ENCODE results near the gene THBD. TPM values are rescaled to one million over a fixed set of nuclear protein-coding genes. Genes with fewer than 3 reads are reported as not detected.

Gene THBD
- polyA plus RNA-seq, 3 donors: 7.4 to 194 (median 30.2) TPM

GRCh38 chr20:23008667-23009066, 40.8 kb downstream of the THBD start:
- no peak overlapping the region for H3K9ac ChIP-seq (ENCODE audit: insufficient read depth, low read length, poor library complexity, severe bottlenecking)
- Mint-ChIP-seq H3K4me3 (no peak overlapping the region), H3K36me3 (no peaks in the 10 kb centered on the region), H3K27ac (no peak overlapping the region), H3K4me1 (peaks cover 3% of the 10 kb centered on the region), H3K27me3 (ENCODE audit: low read depth in 3 of 3) (no peaks in the 10 kb centered on the region), H3K9me3 (no peaks in the 10 kb centered on the region)
- H4K20me1 ChIP-seq (ENCODE audit: insufficient read depth, low read length): no peaks in the 10 kb centered on the region
- H3K4me2 ChIP-seq (replicated peaks; ENCODE audit: extremely low read depth, low read length, poor library complexity, severe bottlenecking): no peak overlapping the region
- no peaks in the 10 kb centered on the region for H3K27me3 ChIP-seq (ENCODE audit: control insufficient read depth in 2 of 2, insufficient read depth in 2 of 2, low read length in 2 of 2)
- TF ChIP-seq CTCF (IDR thresholded peaks at IDR 0.05): no peak
- no peak overlapping the region for H3K27ac ChIP-seq (ENCODE audit: low read depth in 1 of 2, low read length in 2 of 2)
- no peak overlapping the region for H2AFZ ChIP-seq (ENCODE audit: insufficient read depth, low read depth, low read length, poor library complexity, severe bottlenecking)
- intact Hi-C loops (cut with micrococcal nuclease): no loop called here
- no peak overlapping the region for H3K4me3 ChIP-seq (replicated peaks in 1 of 3; ENCODE audit: low read depth in 2 of 3, low read length in 3 of 3)
- no peaks in the 10 kb centered on the region for H3K79me2 ChIP-seq (ENCODE audit: insufficient read depth, low read length)
- DNase-seq: no peak
- H3K9me3 ChIP-seq (replicated peaks in 1 of 2; ENCODE audit: control insufficient read depth in 1 of 2, insufficient read depth in 1 of 2, low read length in 2 of 2): no peaks in the 10 kb centered on the region
- no peaks in the 10 kb centered on the region for H3K36me3 ChIP-seq (replicated peaks in 1 of 2; ENCODE audit: control insufficient read depth in 1 of 2, insufficient read depth in 2 of 2, low read length in 2 of 2)
- no CpG with 5 or more reads among the region's 2 CpGs for WGBS (ENCODE audit: insufficient coverage)
- H3K4me1 ChIP-seq (ENCODE audit: control insufficient read depth in 1 of 2, insufficient read depth in 2 of 2, low read length in 2 of 2): no peaks in the 10 kb centered on the region

- Histone ChIP-seq H3K27ac (ENCODE audit: low read depth in 1 of 2, low read length in 2 of 2) (no peak overlapping the region), H3K4me1 (ENCODE audit: control insufficient read depth in 1 of 2, insufficient read depth in 2 of 2, low read length in 2 of 2) (no peaks in the 10 kb centered on the region), H2AFZ (ENCODE audit: insufficient read depth, low read depth, low read length, poor library complexity, severe bottlenecking) (no peak overlapping the region), H3K79me2 (ENCODE audit: insufficient read depth, low read length) (no peaks in the 10 kb centered on the region), H3K4me3 (replicated peaks in 1 of 3; ENCODE audit: low read depth in 2 of 3, low read length in 3 of 3) (no peak overlapping the region), H3K4me2 (replicated peaks; ENCODE audit: extremely low read depth, low read length, poor library complexity, severe bottlenecking) (no peak overlapping the region), H3K36me3 (replicated peaks in 1 of 2; ENCODE audit: control insufficient read depth in 1 of 2, insufficient read depth in 2 of 2, low read length in 2 of 2) (no peaks in the 10 kb centered on the region), H3K9ac (ENCODE audit: insufficient read depth, low read length, poor library complexity, severe bottlenecking) (no peak overlapping the region), H3K9me3 (replicated peaks in 1 of 2; ENCODE audit: control insufficient read depth in 1 of 2, insufficient read depth in 1 of 2, low read length in 2 of 2) (no peaks in the 10 kb centered on the region), H4K20me1 (ENCODE audit: insufficient read depth, low read length) (no peaks in the 10 kb centered on the region), H3K27me3 (ENCODE audit: control insufficient read depth in 2 of 2, insufficient read depth in 2 of 2, low read length in 2 of 2) (no peaks in the 10 kb centered on the region)
- intact Hi-C loops (cut with micrococcal nuclease): no loop called here
- WGBS (ENCODE audit: insufficient coverage): 92% methylated on average over 6 of the region's 9 CpGs
- TF ChIP-seq CTCF (IDR thresholded peaks at IDR 0.05): no peak
- Mint-ChIP-seq H3K27ac (no peak overlapping the region), H3K9me3 (no peaks in the 10 kb centered on the region), H3K27me3 (ENCODE audit: low read depth in 3 of 3) (no peaks in the 10 kb centered on the region), H3K4me1 (peaks cover 6% of the 10 kb centered on the region), H3K36me3 (no peaks in the 10 kb centered on the region), H3K4me3 (no peak overlapping the region)
- DNase-seq: no peak
These were observed 41.4 kb downstream of the THBD start for GRCh38 chr20:23007886-23008655.

Measured in CD14-positive monocyte (primary cell).